HG03064 (cell line): ENCODE measurements around the gene RTF1.
"Not testable (repeated sequence)": the region's sequence is repeated elsewhere in the genome, so short reads cannot be mapped to it uniquely, and the experiment has no call there.

ENCODE experiments used
- ATAC-seq: cut with Tn5 transposase; IDR thresholded peaks from one replicate; pipeline ENCODE4 v1.9.1; 2021; ENCODE audit warnings: low read depth; ENCODE audit not compliant: unreplicated experiment

The RTF1 gene

DNA sequence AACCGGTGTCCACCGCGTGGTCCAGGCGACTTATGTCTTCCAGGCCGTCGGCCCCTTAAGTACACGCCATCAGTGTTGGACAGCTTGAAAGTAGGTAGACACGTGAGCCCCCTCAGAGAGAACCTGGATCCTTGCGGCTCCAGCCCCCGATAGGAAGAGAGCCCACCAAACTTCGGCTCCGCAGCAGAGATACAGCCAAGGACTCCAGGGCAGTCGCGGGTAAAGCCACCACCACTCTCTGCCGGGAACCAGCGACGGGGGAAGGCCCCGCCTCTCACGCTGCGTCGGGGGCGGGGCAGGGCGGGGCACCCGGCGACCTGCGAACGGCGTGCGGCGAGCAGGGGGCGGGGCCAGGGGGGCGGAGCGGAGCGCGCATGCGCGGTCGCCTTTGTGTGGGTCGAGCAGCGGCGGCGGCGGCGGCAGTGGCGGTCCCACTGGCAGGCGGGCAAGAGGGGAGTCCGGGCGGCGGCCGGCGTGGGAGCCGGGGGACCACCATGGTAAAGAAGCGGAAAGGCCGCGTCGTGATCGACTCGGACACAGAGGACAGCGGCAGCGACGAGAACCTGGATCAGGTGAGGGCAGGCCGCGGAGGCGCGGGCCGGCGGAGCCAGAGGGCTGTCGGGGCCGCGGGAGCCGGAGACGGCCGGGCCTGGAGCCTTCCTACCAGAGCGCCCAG is at the start of gene RTF1:
TSS of gene RTF1 (plus strand) at position 354 of the 676 bp plus-strand sequence. CDS start at position 375, 21 bp downstream.
- peak; percentile 79 for ATAC-seq

DNA sequence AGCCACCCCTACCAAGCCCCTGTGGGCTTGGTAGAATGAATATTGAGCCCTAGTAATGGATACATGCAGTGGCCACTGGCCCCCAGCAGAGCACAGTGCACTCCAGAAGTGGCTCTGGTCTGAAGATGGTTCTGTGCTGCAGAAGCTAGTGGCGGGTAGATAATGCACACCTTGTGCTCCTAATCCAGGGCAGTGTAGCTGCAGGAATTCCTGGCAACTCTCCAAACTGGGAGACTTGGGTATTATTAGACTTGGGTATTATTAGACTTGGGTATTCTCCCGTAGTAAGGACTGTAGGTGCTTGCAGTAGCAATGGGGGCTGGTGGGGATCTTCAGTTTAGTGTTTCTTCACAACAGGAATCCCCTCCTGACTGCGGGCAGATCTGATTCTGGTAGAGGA is 49.5 kb upstream of the RTF1 start:
- no peak for ATAC-seq

DNA sequence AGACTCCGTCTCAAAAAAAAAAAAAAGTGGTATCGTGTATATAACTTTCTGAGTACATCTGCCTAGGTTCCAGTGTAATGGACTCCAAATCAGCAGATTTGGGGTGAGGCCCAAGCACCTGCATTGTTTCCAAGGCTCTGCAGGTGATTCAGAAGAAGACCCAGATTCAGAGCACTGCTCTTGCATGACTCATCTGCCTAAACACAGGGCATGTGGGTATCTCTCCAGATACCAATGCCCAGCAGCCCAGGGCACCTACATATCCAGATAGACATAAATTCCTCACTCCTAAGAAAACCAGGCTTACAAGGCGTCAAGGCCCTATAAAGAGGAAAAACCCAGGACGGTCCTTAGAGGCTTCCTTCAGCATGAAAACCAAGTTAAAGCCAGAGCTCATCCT is 38.9 kb upstream of the RTF1 start:
- ATAC-seq, result no peak

DNA sequence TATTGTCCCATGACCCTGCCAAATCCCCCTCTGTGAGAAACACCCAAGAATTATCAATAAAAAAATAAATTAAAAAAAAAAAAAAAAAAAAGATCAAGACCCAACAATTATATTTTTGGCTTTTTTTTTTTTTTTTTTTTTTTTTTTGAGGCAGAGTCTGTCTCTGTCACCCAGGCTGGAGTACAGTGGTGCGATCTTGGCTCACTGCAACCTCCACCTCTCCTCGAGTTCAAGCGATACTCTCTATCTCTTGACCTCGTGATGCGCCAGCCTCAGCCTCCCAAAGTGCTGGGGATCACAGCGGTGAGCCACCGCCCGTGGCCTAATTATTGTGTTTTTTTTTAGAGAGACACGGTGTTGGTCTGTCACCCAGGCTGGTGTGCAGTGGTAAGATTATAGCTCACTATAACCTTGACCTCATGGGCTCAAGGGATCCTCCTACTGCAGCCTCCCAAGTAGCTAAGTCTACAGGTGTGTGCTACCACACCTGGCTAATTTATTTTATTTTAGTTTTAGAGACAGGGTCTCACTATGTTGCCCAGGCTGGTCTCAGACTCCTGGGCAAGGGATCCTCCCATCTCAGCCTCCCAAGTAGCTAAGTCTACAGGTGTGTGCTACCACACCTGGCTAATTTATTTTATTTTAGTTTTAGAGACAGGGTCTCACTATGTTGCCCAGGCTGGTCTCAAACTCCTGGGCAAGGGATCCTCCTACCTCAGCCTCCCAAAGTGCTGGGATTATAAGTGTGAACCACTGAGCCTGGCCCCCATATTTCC is 32.7 kb upstream of the RTF1 start:
- ATAC-seq, result not testable (repeated sequence)

DNA sequence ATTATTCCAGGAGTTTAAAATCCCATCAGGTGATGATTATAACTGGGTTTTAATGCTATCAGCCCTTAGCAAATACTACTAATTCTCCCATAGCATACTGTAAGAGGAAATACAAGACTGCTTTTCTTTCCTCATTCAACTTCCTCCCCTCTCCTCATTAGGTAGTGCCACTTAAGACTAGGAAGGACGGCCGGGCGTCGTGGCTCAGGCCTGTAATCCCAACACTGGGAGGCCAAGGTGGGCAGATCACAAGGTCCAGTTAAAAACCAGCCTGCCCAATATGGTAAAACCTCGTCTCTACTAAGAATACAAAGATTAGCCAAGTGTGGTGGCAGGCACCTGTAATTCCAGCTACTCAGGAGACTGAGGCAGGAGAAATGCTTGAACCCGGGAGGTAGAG is 29.2 kb upstream of the RTF1 start:
- no peak for ATAC-seq

DNA sequence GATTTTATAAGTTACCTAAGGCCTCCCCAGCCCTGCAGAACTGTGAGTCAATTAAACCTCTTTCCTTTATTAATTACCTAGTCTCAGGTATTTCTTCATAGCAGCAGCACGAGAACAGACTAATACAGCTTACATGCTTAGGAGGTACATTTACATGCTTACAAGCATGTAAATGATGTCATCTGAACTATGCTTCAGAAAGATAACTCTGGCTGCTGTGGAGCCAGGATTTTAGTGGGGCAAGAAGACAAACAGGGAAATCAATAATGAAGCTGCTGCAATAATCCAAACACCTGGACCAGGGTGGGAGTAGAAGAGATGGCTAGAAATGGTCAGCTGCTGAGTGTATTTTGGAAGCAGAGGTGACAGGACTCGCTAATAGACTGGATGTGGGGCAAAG is 24.2 kb upstream of the RTF1 start:
- no peak for ATAC-seq

DNA sequence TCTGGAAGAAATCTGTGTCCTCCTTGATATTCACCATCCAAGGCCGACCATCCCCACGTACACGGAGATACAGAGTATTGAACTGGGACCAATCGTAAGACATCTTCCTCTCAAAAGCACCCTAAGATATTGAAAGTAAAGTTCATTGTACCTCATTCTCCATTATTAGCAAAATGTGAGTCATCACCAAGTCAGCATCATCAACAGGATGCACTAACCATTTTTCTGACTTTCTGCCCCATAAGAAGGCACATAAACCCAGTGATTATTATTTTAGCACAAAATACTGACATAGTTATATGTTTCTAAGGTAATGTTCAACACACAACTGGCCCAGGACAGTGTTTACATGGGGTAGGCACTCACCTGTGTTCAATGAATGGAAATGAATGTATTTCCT is 22.0 kb upstream of the RTF1 start:
- ATAC-seq, result no peak

DNA sequence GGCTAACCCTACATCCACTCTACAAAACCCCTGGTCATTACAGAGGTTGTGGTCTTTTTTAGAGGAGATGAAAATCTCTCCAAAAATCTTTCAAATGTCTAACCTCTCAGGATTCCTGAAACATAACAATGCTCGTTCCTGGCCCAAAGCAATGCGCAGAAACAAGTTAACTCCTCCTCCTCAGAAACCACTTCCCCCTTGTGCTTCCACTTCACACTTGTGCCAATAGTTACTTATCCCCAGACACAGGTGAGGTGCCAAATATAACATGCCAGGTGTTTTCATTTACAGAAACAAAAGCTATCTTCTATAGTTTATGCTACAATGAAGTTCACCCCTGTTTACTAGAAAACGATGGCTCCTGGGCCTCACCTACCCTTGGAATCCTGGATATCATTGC is 20.8 kb upstream of the RTF1 start:
- ATAC-seq, result no peak

DNA sequence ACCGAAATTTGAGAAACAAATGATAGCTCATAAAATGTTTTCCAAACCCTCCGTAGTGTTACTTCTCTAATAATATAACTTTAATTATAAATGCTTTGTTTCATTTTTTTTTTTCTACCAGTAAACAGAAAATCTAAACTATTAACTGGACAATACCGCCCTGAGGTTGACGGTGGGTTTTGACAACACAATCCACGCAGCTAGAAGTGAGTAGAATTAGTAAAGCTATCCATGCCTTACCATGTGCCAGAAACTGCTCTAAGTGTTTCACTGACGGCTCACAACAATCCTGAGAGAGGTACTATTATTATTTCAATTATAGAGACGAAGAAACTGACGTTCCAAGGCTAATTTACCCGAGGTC is 15.0 kb upstream of the RTF1 start:
- ATAC-seq, result no peak

DNA sequence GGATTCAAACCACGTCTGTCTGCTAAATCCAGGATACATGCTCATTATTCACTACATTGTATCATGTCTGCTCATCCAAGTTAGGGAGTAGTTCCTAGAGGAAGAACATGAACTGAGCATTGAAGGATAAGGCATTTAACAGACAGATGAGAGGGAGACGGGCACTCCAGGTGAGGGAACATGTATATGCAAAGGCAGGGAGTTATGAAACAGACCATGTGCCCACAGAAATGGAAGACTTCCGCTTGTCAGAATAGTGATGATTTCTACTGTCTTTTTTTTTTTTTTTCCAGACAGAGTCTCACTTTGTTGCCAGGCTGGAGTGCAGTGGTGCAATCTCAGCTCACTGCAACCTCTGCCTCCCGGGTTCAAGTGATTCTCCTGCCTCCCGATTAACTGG is 9.6 kb upstream of the RTF1 start:
- no peak for ATAC-seq

DNA sequence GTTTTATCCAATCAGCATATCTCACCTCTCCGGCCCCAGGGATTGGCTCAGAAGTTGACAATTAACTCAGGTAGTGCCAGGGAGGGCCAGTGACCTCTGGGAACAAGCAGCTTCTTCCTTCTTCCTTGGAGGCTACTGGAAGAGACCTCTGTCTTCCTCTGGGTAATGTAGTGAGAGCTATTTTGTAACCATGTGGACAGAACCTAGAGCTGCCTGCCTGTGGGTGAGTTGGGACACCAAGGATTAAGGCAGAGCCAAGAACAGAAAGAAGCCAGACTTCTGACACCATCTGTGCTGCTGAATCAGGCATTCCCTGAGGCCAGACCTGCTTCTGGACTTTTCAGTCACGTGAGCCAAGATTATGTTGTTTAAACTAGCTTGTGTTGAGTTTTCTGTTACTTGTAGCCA is 8.7 kb upstream of the RTF1 start:
- ATAC-seq, result no peak

DNA sequence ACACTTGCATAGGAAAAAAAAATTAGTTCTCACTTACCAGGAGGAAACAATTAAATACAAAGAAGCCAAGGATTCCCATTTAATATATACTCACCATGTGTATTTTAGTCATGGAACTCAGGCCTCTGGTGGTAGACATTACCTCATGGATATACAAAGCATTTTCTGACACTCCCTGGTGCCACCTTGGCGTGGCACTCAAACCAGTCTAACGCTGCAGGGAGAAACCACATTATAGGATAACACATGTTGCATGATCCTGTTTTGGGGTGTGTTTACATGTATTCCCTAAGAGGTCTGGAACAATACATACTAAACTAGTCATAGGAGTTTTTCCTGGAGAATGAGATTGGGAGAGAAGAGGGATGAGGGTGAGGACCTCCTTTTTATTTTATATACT is 5.9 kb upstream of the RTF1 start:
- ATAC-seq, result no peak

DNA sequence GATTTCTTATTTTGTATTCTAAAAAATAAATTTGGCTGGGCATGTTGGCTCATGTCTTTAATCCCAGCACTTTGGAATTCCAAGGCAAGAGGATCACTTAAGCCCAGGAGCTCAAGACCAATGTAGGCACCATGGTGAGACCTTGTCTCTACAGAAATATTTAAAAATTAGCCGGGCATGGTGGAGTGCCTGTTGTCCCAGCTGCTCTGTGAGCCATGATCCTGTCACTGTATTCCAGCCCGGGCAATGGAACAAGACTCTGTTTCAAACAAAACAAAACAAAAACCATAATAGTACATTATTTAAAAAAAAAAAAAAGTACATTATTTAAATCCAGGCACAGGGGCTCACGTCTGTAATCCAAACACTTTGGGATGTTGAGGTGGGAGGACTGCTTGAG is 5.5 kb upstream of the RTF1 start:
- ATAC-seq, result no peak

DNA sequence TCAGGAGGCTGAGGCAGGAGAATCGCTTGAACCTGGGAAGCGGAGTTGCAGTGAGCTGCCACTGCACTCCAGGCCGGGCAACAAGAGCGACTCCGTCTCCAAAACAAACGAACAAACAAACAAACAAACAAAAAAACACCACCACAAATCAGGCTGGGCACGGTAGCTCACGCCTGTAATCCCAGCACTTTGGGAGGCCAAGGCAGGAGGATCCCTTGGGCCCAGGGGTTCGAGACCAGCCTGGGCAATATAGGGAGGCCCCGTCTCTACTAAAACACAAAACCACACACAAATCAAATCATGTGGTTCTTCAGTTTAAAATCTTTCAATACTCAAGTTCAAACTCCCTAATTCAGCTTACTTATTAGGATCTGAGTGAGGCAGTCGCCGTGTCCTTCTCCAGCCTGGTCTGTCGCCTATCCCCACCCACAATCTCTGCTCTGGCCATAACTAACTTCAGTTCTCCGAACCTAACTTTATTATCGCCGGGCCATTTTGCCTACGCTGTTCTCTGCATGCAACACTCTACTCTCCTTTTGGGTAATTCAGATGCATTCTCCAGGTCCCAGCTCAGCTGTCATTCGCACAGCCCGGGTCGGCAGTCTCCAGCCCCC is 660 bp upstream of the RTF1 start:
- no peak for ATAC-seq

DNA sequence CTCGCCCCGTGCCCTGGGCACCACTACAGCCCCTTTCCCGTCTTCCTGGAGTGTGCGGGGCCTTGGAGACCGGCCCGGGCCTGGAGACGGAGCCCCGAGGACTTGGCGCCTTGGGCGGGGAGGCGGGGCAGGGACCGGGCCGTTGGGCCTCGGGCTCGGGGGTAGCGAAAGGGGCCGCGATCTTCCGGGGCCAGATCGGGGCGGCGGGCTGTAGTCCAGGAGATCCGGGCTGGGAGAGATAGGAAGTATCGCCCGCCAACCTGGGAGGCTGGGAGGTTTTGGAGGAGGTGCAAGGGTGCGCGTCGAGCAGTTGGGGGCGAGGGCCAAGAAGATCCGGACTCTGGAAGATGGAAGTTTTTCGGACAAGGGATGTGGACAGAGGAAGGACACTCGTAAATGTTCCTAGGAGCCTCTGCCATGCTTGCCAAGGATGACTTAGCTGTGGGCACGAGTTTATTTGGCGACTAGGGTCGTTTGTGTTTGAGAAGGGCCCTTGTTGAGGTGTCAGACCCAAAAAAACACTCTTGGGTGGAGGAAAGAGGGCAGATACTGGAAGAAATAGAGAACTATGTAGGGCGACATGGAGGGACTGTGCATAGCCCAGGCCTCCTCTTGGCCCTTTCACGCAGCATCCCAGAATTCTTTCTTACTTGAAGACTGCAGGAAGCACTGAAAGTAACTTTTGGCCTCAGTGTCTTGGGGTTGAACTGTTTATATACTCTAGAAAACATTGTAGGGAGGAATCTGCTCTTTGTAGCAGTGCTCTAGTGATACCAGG is 712 bp downstream of the RTF1 start:
- ATAC-seq, result peak; percentile 50

DNA sequence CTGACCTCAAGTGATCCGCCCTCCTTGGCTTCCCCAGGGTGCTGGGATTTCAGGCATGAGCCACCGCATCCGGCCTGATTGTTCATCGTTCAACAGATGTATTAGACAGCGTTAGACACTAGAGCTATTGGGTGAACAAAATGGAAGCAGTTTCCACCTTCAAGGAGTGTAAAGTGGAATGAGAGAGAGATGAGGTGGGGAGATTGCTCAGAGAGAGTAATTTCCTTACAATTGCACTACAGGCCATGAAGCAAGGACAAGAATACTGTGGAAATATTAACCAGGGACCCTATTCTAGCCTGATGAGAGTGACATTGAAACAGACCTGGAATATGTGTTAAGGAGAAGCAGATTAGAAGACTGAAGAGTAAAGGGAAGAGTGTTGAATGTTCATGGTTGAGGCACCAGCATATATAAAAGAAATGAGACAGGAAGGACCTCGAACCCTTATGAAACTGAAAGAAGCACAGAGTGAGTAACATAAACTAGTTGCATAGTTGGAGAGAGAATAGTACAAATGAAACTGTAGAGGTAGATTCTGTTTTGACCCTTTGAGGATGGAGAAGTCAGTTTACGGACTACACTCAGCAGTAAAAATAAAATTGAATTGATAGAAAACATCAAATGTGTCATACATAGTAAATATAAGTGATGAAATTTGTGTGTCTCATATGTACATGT is 7.2 kb downstream of the RTF1 start:
- ATAC-seq, result peak; percentile 69

DNA sequence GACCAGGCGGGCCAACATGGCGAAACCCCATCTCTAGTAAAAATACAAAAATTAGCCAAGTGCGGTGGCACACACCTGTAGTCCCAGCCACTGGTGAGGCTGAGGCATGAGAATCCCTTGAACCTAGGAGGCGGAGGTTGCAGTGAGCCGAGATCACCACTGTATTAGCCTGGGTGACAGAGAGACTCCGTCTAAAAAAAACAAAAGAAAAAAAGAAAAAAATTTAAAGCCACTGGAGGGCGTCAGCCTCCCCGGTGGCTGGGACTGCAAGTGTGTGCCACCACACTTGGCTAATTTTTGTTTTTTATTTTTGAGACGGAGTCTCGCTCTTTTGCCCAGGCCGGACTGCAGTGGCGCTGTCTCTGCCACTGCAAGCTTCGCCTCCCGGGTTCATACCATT is 7.9 kb downstream of the RTF1 start:
- ATAC-seq, result no peak

DNA sequence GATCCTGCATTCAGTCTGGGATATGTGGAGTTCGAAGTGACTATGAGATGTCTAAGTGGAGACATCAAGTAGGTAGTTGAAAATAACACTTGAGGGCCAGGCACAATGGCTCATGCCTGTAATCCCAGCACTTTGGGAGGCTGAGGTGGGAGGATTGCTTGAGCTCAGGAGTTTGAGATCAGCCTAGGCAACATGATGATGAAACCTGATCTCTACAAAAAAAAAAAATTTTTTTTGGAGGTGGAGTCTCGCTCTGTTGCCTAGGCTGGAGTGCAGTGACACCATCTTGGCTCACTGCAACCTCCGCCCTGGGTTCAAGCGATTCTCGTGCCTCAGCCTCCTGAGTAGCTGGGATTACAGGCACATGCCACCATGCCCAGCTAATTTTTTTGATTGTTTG is 9.0 kb downstream of the RTF1 start:
- not testable (repeated sequence) for ATAC-seq

DNA sequence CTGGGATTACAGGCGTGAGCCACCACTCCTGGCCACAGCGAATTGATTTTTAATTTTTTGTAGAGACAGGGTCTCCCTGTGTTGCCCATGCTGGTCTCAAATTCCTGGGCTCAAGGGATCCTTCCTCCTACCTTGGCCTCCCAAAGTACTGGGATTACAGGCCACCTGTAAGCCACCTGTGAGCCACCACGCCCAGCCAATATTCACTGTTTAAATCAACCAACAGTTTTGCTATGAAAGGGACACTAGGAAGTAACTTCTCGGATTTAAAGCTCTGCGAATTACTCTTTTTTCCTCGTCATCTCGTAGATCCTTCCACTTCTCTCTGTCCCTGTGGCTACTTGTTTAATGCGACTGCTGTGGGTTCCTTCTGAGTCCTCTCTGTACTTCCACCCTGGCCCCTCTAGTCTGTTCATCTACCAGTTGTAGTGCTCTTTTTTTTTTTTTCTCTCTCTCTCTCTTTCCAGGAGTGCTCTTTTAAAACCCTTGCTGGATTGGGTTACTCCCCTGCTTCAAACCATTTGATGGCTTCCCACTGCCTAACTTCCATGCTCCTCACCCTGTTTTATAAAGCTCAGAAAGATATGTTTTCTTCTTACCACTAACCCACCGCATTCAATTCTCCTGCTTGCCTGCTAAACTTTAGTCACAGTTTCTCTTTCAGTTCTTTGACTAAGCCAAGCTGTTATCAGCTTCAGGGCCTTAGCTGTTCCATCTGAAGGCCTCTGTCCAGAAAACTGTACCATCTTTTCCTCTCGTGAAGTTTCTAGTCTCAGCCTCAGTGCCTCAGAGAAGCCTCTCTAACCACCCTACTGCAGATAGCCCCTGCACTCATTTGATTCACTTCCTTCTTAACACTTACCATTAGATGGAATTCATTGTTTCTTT is 12.4 kb downstream of the RTF1 start:
- peak; percentile 77 for ATAC-seq
